PFSK-1 (cell line): Measurements from ENCODE around the gene HTT.

Experiments
- FOXP2 ChIP-seq: optimal IDR thresholded peaks from 2 replicates; pipeline ENCODE3; 2011; ENCODE audit warnings: borderline replicate concordance, control low read depth, inconsistent platforms; ENCODE audit not compliant: insufficient read depth; ENCODE audit errors: extremely low read length, extremely low read depth
- POLR2AphosphoS5 ChIP-seq: IDR thresholded peaks from 2 replicates; pipeline ENCODE4 v1.6.1; 2012; ENCODE audit warnings: low read depth, mild to moderate bottlenecking, control low read depth, low read length, moderate library complexity
- SIN3A ChIP-seq: IDR thresholded peaks from 2 replicates; pipeline ENCODE4 v1.6.1; 2012; ENCODE audit warnings: mild to moderate bottlenecking, low read length, moderate library complexity, borderline replicate concordance; ENCODE audit not compliant: insufficient read depth
- TAF1 ChIP-seq: IDR thresholded peaks from 2 replicates; pipeline ENCODE4 v1.6.1; 2012; ENCODE audit warnings: low read length, control low read depth, borderline replicate concordance; ENCODE audit not compliant: insufficient read depth
- TF ChIP-seq, protein P1 (sequence below), 2 experiments: IDR thresholded peaks; 2 replicates each; pipeline versions ENCODE4 v1.6.1 to v1.8.0; 2011 to 2012; ENCODE audit warnings: low read depth in 2 of 2, low read length in 2 of 2, control low read depth in 1 of 2, inconsistent platforms in 1 of 2, mild to moderate bottlenecking in 1 of 2, moderate library complexity in 1 of 2; ENCODE audit not compliant: insufficient read depth in 1 of 2

Gene HTT

DNA sequence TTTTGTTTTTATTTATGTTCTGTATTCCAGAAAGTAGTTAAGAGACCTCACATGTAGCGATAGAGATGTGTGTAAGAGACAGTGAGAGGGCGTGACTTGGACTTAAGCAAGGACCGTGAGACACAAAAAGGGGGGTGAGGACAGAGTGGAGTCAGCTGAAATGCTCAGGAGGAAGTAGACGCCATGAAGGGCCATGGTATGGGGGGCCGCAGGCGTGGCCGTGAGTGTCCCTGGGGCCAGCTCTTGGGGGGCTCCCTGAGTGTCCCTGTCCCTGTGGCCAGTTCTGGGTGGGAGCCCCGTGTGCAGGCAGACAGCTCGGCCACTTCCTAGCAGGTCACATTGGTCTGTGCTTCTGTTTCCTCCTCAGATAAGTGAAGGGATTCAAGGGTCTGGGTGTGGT is 151.5 kb downstream of the HTT start:
- TF ChIP-seq SIN3A = no peak
- TF ChIP-seq POLR2AphosphoS5 = no peak
- TF ChIP-seq, protein P1, sequence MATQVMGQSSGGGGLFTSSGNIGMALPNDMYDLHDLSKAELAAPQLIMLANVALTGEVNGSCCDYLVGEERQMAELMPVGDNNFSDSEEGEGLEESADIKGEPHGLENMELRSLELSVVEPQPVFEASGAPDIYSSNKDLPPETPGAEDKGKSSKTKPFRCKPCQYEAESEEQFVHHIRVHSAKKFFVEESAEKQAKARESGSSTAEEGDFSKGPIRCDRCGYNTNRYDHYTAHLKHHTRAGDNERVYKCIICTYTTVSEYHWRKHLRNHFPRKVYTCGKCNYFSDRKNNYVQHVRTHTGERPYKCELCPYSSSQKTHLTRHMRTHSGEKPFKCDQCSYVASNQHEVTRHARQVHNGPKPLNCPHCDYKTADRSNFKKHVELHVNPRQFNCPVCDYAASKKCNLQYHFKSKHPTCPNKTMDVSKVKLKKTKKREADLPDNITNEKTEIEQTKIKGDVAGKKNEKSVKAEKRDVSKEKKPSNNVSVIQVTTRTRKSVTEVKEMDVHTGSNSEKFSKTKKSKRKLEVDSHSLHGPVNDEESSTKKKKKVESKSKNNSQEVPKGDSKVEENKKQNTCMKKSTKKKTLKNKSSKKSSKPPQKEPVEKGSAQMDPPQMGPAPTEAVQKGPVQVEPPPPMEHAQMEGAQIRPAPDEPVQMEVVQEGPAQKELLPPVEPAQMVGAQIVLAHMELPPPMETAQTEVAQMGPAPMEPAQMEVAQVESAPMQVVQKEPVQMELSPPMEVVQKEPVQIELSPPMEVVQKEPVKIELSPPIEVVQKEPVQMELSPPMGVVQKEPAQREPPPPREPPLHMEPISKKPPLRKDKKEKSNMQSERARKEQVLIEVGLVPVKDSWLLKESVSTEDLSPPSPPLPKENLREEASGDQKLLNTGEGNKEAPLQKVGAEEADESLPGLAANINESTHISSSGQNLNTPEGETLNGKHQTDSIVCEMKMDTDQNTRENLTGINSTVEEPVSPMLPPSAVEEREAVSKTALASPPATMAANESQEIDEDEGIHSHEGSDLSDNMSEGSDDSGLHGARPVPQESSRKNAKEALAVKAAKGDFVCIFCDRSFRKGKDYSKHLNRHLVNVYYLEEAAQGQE (IDR thresholded peaks at IDR 0.05; ENCODE audit: insufficient read depth in 1 of 2, low read depth in 2 of 2, low read length in 2 of 2) = no peak
- TF ChIP-seq FOXP2 = no peak
- TF ChIP-seq TAF1 = no peak

- TF ChIP-seq SIN3A (no peak), FOXP2 (no peak), POLR2AphosphoS5 (no peak)
Observed at GRCh38 chr4:3226467-3226866, 152.0 kb downstream of the HTT start.

DNA sequence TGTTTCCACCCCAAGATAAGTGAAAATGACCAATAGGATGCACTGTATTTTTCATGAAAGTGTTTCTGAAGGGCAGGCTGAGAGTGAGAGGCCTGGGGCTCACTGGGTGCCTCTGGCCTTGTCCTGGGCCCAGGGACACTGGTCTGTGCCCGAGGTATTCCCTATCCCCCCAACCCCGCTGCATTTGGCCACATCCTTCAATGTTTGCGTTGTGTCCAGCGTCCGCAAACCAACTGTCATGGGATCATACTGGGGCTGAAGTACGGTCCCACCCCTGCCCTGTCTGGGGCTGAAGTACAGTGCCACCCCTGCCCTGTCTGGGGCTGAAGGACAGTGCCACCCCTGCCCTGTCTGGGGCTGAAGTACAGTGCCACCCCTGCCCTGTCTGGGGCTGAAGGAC is 152.5 kb downstream of the HTT start:
- TF ChIP-seq FOXP2 (no peak), POLR2AphosphoS5 (no peak), SIN3A (no peak), TAF1 (no peak)
- TF ChIP-seq, protein P1 (IDR thresholded peaks at IDR 0.05; ENCODE audit: insufficient read depth in 1 of 2, low read depth in 2 of 2, low read length in 2 of 2) = no peak

DNA sequence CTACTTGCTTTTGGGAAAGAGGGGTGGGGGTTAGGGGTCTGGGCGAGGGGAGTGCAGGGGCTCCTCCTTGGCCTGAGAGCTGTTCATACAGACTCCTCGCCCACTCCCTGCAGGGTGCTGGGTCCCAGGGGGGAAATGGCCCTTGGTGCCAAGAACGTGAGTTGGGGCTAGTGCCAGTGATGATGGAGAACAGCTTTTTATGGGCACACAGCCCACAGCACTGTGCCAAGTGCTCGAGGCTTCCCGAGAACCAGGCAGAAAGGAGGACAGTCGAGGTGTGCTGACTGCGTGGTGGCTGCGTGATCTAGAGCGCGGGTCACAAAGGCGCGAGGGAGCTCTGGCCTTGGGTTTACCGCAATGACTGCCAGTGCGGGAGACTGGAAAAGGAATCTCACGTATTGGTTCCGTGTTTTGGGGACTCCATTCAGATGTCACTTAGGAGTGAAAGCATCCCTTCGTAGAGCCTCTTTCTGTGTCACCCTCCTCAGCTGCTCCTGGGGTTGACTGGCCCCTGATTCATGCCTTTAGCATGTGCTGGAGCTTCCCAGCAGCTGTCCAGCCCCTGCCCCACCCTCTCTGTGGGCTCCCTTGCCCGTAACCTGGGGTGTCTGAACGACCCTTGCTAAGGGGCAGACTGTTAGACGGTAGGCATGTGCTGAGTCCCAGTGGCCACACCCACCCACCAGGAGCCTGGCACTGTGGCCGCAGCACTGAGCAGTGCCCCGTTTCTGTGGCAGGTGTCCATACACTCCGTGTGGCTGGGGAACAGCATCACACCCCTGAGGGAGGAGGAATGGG is 153.6 kb downstream of the HTT start:
- TF ChIP-seq FOXP2 (no peak), TAF1 (no peak), POLR2AphosphoS5 (no peak), SIN3A (no peak)
- TF ChIP-seq, protein P1 (IDR thresholded peaks at IDR 0.05; ENCODE audit: insufficient read depth in 1 of 2, low read depth in 2 of 2, low read length in 2 of 2) = no peak

DNA sequence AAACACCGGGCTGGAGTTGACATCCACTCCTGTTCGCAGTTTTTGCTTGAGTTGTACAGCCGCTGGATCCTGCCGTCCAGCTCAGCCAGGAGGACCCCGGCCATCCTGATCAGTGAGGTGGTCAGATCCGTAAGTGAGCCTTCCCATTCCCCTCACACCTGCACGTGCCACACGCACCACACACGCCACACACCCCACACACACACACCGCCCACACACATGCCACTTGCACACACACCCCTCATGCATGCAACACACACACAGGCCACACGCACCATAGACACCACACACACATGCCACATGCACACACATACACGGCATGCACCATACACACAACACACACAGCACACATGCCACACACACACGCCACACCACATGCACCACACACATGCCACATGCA is 154.4 kb downstream of the HTT start:
- no peak for TF ChIP-seq POLR2AphosphoS5
- TF ChIP-seq SIN3A = no peak
- TF ChIP-seq, protein P1 (IDR thresholded peaks at IDR 0.05; ENCODE audit: insufficient read depth in 1 of 2, low read depth in 2 of 2, low read length in 2 of 2) = no peak
- no peak for TF ChIP-seq TAF1
- TF ChIP-seq FOXP2 = no peak
